Muscle layer of duodenum (tissue), 2 donors: ENCODE results near the gene AFF4.
A peak's percentile ranks its signal among the peaks of the same experiment; 100 is the strongest.

Source experiments
- H3K27ac ChIP-seq: one replicate; pipeline ENCODE4 v1.7.0; 2013; ENCODE audit warnings: mild to moderate bottlenecking, low read length
- H3K27me3 ChIP-seq: one replicate; pipeline ENCODE4 v1.7.0; 2013; ENCODE audit warnings: low read depth, mild to moderate bottlenecking, control low read depth, low read length
- H3K36me3 ChIP-seq, 2 donors: one replicate each; pipeline ENCODE4 v1.7.0; 2013; ENCODE audit warnings: low read length in 2 of 2, control low read depth in 1 of 2, mild to moderate bottlenecking in 1 of 2; ENCODE audit not compliant: insufficient read depth in 2 of 2, control insufficient read depth in 1 of 2
- H3K4me1 ChIP-seq, 2 donors: one replicate each; pipeline ENCODE4 v1.7.0; 2013; ENCODE audit warnings: low read length in 2 of 2, mild to moderate bottlenecking in 2 of 2, control low read depth in 1 of 2, moderate library complexity in 1 of 2; ENCODE audit not compliant: insufficient read depth in 2 of 2, control insufficient read depth in 1 of 2
- H3K4me3 ChIP-seq, 2 donors: one replicate each; pipeline ENCODE4 v1.7.0; 2013; ENCODE audit warnings: low read length in 2 of 2, low read depth in 1 of 2, mild to moderate bottlenecking in 1 of 2
- H3K9me3 ChIP-seq, 2 donors: one replicate each; pipeline ENCODE4 v1.7.0; 2013; ENCODE audit warnings: low read length in 2 of 2, control low read depth in 1 of 2, mild to moderate bottlenecking in 1 of 2; ENCODE audit not compliant: control insufficient read depth in 1 of 2
- donor health status: healthy.

AFF4 gene

DNA sequence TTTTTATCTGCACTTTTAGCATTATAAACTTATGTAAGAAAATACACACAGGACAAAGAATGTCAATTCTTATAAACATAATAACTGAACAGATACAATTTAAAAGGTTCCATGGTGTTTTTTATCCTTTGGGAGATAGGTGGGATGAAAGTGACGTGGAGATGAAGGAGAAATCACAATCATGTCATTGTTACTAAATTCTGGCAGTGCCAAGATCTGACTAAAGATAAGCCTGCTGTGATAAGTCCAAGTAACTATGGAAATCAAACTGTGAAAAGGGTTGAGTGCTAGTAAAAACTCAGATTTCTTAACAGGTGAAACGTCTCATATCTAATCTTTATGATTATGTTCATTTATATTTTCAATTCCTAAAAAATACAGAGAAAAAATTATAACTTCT lies 78.9 kb downstream of the AFF4 start:
- Histone ChIP-seq H3K36me3 (peaks cover 50 to 66% of the 10 kb centered on the region in 2 donors), H3K27me3 (no peaks in the 10 kb centered on the region), H3K27ac (no peak overlapping the region)

GRCh38 chr5:132883261-132883834 lies 80.1 kb downstream of the AFF4 start:
- H3K4me3 ChIP-seq = no peak overlapping the region
- H3K4me1 ChIP-seq = no peaks in the 10 kb centered on the region
- no peak overlapping the region for H3K27ac ChIP-seq
- peaks cover 55 to 66% of the 10 kb centered on the region in 2 donors for H3K36me3 ChIP-seq
- no peaks in the 10 kb centered on the region for H3K27me3 ChIP-seq
- no peaks in the 10 kb centered on the region for H3K9me3 ChIP-seq

More for the DNA sequence above, 78.9 kb downstream of the AFF4 start:
- Histone ChIP-seq H3K9me3 (no peaks in the 10 kb centered on the region), H3K4me1 (no peaks in the 10 kb centered on the region), H3K4me3 (no peak overlapping the region)

DNA sequence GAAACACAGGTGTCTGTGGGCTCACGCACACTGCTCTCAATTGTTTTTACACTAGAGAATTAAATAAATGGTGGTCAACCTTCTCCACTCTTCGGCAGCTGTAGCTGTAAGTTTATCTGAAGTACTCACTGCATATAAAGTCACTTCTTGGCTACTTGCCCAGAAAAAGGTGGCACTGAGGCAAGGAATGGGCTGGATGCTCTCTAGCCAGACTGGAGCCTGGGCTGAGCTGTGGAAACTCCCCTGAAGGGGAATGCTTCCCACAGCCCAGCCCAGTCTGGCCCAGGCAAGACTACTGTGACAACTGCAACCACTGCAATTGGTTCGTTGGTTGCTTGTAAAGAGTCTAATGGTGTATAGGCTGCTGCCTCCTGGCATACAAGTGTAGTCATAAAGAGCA lies 85.5 kb downstream of the AFF4 start:
- H3K4me1 ChIP-seq = peaks cover 0 to 11% of the 10 kb centered on the region in 2 donors
- peaks cover 42 to 49% of the 10 kb centered on the region in 2 donors for H3K36me3 ChIP-seq
- H3K4me3 ChIP-seq = no peak overlapping the region
- no peaks in the 10 kb centered on the region for H3K27me3 ChIP-seq
- no peaks in the 10 kb centered on the region for H3K9me3 ChIP-seq
- H3K27ac ChIP-seq = no peak overlapping the region

GRCh38 chr5:132877466-132877865 lies 86.0 kb downstream of the AFF4 start:
- no peaks in the 10 kb centered on the region for H3K27me3 ChIP-seq
- peaks cover 42 to 45% of the 10 kb centered on the region in 2 donors for H3K36me3 ChIP-seq
- H3K27ac ChIP-seq = no peak overlapping the region
- H3K4me3 ChIP-seq = no peak overlapping the region
- peaks cover 0 to 11% of the 10 kb centered on the region in 2 donors for H3K4me1 ChIP-seq
- no peaks in the 10 kb centered on the region for H3K9me3 ChIP-seq

GRCh38 chr5:132876020-132876759 lies 87.2 kb downstream of the AFF4 start:
- no peak overlapping the region for H3K27ac ChIP-seq
- H3K4me3 ChIP-seq = no peak overlapping the region
- no peaks in the 10 kb centered on the region for H3K9me3 ChIP-seq
- no peaks in the 10 kb centered on the region for H3K27me3 ChIP-seq
- H3K36me3 ChIP-seq = peaks cover 34 to 41% of the 10 kb centered on the region in 2 donors
- peaks cover 0 to 11% of the 10 kb centered on the region in 2 donors for H3K4me1 ChIP-seq

- peaks cover 0 to 11% of the 10 kb centered on the region in 2 donors for H3K4me1 ChIP-seq
- H3K4me3 ChIP-seq = no peak overlapping the region
- H3K9me3 ChIP-seq = no peaks in the 10 kb centered on the region
- H3K36me3 ChIP-seq = peaks cover 32 to 33% of the 10 kb centered on the region in 2 donors
- peak overlapping the region; percentile 39 for H3K27ac ChIP-seq
- H3K27me3 ChIP-seq = no peaks in the 10 kb centered on the region
These were observed 89.5 kb downstream of the AFF4 start for GRCh38 chr5:132873930-132874271.

GRCh38 chr5:132873119-132873929 lies 90.1 kb downstream of the AFF4 start, which contains the start of gene LEAP2:
Gene LEAP2 (plus strand): TSS chr5:132873668. CDS start chr5:132873695, 27 bp downstream.
- Histone ChIP-seq H3K36me3 (peaks cover 30 to 35% of the 10 kb centered on the region in 2 donors), H3K4me3 (no peak within 1 kb of the TSS), H3K4me1 (peaks cover 0 to 11% of the 10 kb centered on the region in 2 donors), H3K27me3 (no peaks in the 10 kb centered on the region), H3K9me3 (no peaks in the 10 kb centered on the region), H3K27ac (peak within 1 kb of the TSS; percentile 39)

DNA sequence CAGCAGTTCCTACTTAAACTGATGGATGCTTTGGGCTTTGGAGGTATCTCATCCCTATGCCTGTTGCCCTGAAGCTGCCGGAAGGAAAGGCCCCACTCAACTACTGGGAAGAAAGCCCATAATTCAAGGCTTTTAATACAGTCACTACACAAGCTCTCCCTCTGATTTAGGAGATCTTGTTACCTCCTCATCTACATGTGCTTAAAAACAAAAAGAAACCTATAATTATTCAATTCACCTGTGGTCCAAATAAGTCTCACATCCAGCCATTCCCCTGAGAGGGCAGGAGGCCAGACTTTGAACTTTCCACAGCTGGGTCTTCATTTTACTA lies 90.7 kb downstream of the AFF4 start:
- Histone ChIP-seq H3K36me3 (peaks cover 32 to 40% of the 10 kb centered on the region in 2 donors), H3K9me3 (no peaks in the 10 kb centered on the region), H3K4me1 (peaks cover 0 to 10% of the 10 kb centered on the region in 2 donors), H3K27me3 (no peaks in the 10 kb centered on the region), H3K27ac (peak overlapping the region; percentile 31), H3K4me3 (no peak overlapping the region)

- Histone ChIP-seq H3K27ac (no peak overlapping the region), H3K4me1 (peaks cover 5 to 17% of the 10 kb centered on the region in 2 donors), H3K27me3 (no peaks in the 10 kb centered on the region), H3K9me3 (no peaks in the 10 kb centered on the region), H3K4me3 (no peak overlapping the region), H3K36me3 (peaks cover 32 to 40% of the 10 kb centered on the region in 2 donors)
These were observed 91.8 kb downstream of the AFF4 start for GRCh38 chr5:132871459-132872284.

- Histone ChIP-seq H3K9me3 (no peaks in the 10 kb centered on the region), H3K27ac (no peak overlapping the region), H3K4me3 (no peak overlapping the region), H3K27me3 (no peaks in the 10 kb centered on the region), H3K4me1 (peaks cover 5 to 17% of the 10 kb centered on the region in 2 donors), H3K36me3 (peaks cover 29 to 40% of the 10 kb centered on the region in 2 donors)
These were observed 92.6 kb downstream of the AFF4 start for GRCh38 chr5:132870801-132871200.
